Stimulated activated CD8-positive, alpha-beta memory T cell treated with anti-CD3 and anti-CD28 coated beads, Interleukin-2, amount 100 ng/mL, for 1 hour (primary cell): Measurements from ENCODE around the gene KCNJ18.
"Not testable (repeated sequence)": the region's sequence is repeated elsewhere in the genome, so short reads cannot be mapped to it uniquely, and the experiment has no call there.

Experiments
- DNase-seq, 2 donors: peaks; one replicate each; pipeline ENCODE4 v3.0.0-alpha.2; 2020; ENCODE audit warnings: low read depth in 2 of 2

The KCNJ18 gene

DNA sequence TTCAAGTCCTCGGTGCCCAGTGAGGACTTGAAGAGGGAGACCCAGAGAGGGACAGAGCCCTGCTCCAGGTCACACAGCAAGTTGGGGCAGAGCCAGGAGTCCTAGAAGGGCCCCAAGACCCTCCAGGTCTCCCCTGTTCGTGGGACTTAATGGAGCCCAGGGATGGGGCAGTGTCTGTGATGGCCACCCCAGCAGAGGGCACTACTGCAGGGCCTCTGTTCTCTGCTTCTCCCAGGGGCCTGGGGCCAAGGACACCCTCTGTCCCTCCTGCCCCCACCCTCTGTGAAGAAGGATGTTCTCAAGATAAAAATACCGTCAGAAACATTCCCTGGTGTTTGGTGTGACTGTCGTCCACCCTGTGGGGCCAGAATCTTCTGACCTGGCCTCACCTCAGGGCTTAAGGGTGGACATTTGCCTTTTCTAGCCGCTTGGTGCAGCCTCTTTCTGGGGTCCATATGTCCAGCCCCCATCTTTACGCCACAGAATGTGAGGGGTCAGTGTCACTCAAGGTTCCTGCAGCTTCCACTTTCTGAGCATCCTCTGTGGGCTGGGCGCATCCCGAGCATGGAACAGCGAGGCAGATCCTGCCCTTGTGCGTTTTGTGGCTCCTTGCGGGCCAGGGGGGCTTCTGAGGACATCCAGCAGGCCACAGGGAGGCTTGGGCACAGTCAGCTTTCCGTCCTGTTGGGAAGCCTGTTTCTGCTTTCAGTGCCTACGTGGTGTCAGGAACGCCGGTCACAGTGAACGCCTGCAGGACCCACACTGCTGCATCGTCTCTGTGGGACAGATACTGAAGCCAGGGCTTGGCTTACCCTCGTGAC lies at the start of gene KCNJ18:
Gene KCNJ18, plus strand, starts transcription at position 641 of the 821 bp plus-strand sequence. CDS start 10,264 bp downstream, outside the sequence.
- not testable (repeated sequence) for DNase-seq

DNA sequence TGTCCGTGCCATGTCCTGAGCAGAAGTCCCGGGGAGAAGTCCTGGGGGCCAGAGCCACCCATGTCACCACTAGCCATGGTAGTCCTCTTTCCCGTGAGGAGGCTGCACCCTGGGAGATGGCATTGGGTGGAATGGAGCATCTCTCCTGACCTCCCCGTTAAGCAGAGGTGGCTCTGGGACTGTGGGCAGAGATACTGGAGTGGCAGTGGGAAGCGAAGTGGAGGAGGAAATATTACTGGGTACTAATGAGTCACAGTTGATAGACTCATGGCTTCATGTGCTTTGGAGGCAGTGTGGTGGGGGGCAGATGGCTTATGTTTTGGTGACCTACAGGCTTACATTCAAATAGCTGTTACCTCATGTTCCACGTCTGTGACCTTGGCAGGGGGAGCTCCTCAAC lies 44.2 kb upstream of the KCNJ18 start:
- DNase-seq: not testable (repeated sequence)

DNA sequence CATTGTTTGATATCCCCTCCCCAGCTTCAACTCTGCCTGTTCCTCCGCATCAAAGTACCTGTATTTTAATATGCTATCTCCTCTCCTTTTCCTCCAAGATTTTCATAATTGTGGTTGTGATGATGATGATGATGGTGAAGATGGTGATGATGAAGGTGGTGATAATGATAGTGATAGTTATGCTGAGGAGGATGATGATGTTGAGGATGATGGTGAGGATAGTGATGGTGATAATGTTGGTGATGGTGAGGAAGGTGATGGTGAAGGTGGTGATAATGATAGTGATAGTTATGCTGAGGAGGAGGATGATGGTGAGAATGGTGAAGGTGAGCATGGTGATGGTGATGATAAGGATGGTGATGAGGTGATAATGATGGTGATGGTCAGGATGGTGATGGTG lies 42.3 kb upstream of the KCNJ18 start:
- not testable (repeated sequence) for DNase-seq

DNA sequence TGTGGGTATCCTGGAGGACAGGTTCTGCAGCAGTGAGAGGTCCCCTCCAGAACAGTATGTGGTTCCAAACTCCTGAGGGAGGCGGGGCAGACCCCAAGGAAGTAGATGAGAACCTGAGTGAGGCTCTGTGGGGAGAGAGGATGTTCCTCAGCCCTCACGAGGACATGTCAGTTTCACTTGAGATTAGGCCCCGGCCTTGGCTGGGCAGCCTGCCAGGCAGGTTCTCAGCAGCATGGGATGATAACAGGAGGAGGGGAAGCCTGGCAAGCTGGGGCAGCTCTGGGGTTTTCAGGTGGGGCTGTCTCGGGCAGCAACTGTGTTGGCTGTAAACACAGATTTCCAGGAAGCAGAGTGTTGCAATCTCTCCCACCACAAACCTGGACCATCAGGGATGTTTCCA lies 40.3 kb upstream of the KCNJ18 start:
- not testable (repeated sequence) for DNase-seq

DNA sequence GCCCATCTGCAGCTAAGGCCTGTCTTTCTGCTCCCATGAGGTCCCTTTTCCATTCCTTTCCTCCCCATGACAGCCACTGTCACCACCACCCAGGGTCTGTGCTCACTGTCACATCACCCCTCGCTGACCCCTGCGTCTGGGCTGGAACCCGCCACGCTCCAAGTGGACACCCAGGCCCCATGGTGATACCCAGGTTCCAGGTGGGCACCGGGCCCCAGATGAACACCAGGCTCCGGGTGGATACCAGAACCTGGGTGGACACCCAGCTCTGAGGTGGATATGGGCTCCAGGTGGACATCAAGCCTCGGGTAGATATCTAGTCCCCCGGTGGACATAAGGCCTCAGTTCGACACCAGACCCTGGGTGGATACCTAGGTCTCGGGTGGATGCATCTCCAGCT lies 39.1 kb upstream of the KCNJ18 start:
- not testable (repeated sequence) for DNase-seq

DNA sequence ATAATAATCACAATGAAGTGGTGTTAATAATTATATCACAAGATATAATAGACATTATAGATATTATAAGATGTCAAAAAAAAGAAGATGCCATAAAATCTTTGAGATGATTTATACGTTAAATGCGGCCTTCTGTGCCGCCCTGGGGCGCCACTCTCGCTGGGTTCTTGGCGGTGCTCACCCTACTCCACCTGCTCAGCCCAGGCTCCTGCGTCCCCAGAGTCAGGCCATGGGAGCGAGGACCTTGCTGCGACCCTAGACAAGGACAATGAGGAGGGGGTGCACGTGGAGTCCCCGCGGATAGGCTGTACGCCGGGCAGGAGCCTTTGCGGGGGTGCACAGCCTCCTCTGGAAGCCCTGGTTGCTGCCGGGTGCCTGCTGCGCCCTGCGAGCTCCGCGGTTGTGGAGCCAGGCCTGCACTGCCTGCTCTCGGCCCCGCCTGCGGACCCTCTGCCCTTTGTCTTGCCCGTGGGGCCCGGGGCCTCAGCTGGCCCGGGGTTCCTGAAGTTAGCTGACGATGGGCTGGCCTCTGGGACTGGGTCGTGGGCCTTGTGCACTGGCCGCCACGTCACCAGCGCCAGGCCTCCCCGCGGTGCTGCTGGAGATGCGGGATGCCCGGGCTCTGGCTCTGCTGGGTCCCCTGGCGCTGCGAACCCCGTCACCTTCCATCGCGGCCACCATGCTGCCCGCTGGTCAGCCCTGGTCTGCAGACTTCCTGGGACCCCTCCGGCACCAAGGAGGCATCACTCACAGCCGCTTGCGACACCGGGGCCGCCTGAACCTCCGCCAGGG lies 35.6 kb upstream of the KCNJ18 start:
- DNase-seq: not testable (repeated sequence)

DNA sequence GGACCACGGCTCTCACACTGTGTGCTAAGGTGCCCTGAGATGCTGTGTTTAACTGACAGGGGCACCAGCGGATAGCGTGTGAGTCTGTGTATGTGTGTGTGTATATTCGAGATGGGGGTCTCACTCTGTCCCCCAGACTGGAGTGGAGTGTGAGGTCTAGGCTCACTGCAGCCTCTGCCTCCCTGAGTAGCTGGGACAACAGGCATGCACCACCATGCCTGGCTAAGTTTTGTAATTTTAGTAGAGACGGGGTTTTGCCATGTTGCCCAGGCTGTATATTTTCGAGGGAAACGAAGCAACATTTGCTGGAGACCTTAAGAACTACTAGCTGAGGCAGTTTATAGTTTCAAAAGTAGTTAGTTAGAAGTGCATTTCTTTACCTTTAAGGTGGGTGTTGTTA lies 32.7 kb upstream of the KCNJ18 start:
- not testable (repeated sequence) for DNase-seq

DNA sequence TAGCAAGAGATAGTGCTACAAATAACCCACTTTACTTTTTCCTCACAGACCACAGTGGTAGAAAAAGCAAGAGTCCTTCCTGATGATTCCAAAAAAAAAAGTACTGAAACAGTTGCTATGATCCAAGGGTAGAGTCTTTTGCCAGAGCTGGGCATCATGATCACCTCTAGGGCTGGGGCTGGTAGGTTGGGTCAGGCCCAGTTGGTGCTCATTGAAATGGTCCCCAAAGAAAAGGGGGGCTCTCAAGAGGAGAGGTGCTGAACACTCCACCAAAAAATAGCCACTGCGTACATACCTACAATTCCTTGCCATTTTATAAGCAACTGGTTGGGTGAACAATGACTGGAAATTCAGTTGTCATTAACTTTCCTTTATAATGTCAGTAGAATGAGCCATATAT lies 30.9 kb upstream of the KCNJ18 start:
- not testable (repeated sequence) for DNase-seq

DNA sequence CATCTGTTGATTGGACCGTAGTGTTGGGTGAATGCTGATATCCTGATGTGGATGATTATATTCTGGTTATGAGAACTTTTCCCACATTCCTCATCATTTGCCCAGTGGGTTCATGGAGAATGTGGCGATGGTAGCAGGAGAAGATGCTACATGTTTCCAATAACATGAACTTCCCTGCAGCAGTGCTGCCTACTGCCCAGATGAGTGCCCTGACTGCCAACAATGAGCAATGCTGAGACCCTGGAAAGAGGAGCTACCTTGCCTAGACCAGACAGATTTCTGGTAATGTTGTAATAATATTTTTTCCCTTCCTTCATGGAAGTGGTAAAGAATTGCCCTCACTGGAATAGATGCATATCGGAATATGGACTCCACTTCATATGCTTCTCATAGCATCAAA lies 29.2 kb upstream of the KCNJ18 start:
- DNase-seq: not testable (repeated sequence)

DNA sequence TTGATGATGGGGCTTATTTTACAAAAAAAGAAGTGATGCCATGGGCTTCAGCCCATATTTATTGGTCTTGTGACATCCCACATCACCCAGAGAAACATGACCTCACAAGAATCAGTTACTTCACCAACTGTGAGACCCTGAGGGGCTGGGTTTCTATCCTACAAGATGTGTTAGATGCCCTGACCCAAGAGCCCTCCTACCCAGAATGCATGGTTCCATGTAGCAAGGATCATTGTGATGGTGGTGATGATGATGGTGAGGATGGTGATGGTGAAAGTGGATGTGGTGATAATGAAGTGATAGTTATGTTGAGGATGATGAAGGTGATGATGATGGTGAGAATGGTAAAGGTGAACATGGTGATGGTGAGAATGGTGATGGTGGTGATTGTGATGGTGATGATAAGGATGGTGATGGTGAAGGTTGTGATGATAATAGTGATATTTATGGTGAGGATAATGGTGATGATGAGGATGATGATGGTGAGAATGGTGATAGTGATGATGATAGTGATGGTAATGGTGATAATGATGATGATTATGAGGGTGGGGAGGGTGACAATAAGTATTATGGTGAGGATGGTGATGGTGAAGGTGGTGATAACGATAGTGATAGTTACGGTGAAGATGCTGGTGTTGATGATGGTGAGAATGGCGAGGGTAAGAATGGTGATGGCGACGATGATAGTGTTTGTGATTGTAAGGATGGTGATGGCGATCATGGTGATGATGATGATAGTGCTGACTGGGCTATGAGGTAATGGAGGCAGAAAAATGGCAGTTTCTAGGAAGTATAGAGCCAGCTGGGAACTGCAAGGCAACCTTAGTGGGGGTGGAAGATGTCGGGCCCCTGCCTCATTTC lies 28.5 kb upstream of the KCNJ18 start:
- not testable (repeated sequence) for DNase-seq

DNA sequence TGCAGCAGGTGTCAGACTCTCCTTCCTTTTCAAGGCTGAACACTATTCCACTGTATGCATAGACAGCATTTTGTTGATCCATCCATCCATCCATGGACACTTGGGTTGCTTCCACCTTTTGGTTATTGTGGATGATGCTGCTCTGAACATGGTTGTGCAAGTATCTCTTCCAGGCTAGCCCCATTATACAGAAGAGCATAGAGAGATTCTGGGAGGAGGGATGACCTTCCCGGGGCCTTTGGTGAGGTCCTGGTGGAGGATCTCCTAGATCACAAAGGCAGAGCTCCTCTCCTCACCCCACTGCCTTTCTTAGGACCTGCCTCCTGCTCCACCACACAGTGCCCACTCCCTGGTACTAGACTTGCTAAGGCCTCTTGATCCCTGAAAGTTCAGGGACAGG lies 27.2 kb upstream of the KCNJ18 start:
- not testable (repeated sequence) for DNase-seq

DNA sequence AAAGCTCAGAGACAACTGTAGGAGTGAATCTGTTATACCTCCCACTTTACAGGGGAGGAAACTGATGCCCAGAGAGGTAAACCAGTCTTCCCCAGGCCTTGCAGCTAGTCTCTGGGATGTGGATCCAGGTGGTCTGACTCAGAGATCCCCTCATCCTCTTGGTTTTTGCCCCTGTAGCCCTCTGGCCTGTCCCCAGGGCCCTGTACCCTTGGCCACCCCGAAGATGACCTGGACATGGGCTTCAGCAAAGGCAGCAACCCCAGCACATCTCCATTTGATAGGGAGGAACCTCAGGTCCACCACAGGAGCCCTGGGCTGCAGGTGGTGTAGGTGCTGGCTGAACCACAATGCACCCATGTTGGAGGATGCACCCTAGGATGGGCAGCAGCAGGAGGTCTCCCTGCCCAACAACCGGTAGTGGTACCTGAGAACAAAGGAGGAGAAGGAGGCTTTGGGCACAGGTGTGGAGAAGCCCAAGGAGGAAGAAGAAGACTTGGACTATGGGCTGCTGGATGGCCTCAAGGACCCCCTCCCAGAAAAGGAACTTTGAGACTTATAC lies 26.3 kb upstream of the KCNJ18 start:
- DNase-seq: not testable (repeated sequence)

DNA sequence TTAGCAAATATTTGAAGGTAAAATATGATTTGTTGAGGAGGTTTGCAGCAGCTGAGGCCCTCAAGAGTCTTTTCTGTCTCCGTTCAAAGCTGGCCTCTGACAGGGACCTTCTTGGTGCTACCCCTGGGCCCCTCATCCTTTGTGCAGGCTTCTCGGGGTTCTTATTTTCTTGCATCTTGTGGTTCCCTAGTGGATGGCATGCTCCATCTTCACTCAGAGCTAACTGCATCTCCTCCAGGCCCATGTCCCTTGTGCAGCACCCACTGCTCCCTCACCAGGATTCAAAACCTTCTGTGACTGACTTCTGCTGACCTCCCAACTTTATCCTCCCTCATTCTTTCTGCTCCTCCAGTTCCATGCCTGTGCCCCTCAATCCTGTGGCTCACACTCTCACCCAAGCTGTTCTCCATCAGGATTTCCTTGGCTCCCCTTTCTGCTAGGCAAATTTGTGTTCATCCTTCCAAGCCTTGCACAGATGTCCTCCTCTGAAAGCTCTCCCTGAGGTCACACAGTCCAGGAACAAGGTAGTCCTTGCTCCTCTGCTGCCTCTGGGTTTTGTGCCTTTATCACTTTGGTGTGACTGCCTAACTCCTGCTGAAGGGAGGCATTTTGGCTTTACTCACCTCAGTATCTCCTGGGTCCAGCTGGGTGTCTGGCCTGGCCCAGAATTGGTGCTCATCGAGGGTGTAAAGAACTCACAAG lies 25.5 kb upstream of the KCNJ18 start:
- DNase-seq: not testable (repeated sequence)

DNA sequence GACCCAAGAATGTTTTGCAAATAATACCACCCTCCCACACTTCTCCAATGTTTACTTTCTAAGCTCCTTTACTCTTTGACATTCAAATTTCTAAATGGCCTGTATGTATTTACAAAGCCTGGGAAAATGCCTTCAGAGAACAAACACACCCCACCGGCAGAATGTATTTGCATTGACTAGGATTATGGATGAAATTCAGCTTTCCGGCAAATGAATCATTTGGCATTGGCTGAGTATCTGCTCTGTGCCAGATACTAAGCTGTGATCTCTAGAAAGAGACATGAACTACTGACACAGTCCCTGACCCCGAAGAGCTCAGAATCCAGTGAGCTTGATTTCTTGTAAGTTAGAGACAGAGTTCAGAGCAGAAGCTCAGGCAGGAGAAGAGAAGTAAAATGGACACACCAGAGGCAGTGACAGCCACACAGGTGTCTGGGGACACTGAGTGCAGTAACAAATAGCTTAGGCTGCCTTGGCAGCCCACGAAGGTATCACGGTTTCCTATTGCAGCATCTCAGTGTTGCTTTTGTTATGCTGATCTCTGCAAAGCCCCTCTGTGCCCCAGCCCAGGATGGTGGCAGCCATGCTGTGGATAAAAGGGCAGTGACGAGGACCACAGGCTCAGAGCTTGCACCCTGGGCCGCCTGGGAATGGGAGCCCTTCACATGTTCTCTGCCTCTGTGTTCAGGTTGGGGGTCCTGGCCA lies 24.8 kb upstream of the KCNJ18 start:
- not testable (repeated sequence) for DNase-seq

DNA sequence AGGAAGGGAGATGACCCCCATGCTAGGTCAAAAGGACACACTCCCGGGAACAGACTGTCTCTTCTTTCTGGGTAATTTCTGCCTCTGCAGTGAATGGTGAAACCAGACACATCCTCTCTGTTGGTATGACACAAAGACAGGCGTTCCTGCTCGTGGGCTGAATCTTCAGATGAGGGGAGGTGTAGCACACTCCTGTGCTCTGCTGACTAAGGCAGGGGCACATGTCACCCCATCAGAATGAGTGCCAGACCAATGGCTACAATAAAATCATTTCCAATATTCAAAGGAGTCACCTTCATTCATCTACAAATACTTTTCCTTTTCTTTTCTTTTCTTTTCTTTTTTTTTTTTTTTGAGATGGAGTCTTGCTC lies 24.2 kb upstream of the KCNJ18 start:
- DNase-seq: not testable (repeated sequence)

DNA sequence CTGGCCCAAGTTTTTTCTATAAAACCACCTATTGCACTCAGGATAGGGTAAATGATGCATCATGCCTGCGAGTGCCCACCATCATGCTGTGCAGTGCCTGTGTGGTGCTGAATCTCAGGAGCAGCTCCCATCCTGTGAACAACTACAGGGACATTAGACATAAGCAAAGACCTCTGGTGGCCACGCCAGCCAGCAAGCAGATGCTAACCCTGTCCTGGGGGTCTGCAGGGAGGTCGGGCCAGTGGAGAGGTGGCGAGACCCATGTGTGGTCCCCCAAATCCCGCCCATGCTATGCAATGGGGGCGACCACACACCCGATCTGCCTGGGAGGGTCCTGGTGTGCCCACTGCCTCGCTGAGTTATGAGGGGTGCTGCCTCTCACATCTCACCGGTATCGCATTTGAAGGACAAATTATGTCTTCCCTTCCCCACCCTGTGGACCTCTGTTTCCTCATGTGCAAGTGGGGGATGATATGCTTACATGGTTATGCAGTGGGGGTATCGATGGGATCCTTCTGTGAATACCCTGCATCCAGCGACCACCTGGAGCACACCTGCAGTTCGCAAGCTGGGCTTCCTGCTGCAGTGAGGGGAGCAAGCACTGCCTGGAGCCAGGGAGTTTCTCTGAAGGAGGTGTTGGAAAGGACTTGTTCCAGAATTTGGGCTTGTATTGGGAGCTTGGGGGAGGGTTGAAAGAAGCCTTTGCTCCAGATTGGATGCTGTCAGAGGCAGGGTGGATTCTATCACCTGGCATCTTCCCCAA lies 23.4 kb upstream of the KCNJ18 start:
- DNase-seq: not testable (repeated sequence)

DNA sequence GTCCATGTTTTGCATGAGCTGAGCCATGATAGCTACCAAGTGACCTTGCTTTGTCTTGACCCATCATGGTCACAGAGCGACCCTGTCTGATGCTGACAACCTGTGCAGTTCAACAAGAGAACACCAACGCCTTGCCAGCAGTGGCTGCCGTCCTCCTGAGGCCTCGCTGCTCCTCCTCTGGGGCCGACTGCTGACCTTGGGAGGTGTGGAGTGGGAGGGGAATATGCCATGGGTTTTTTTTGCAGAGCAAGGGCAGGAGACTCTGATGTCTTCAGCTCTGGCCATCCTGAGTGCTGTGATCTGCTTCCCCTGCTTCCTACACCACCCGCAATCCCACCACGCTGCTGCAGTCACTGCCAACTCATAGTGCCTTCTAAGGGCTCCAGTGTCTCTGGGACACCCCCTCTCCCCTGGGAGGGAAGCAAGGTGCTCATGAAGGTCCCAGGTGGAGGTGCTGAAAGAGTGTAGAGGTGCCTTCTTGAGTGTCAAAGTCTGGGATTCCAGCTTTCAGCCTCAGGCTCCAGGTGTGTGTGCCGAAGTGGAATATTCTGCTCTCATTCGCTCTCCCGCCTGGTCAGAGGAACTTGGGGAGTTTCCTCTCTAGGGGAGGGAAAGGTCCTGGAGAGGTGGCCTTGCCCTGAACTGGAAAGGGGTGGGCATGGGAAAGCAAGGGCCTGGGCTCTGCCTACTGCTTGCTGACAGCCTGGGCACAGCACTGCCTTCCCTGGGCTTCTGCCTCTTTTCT lies 22.5 kb upstream of the KCNJ18 start:
- DNase-seq: not testable (repeated sequence)

DNA sequence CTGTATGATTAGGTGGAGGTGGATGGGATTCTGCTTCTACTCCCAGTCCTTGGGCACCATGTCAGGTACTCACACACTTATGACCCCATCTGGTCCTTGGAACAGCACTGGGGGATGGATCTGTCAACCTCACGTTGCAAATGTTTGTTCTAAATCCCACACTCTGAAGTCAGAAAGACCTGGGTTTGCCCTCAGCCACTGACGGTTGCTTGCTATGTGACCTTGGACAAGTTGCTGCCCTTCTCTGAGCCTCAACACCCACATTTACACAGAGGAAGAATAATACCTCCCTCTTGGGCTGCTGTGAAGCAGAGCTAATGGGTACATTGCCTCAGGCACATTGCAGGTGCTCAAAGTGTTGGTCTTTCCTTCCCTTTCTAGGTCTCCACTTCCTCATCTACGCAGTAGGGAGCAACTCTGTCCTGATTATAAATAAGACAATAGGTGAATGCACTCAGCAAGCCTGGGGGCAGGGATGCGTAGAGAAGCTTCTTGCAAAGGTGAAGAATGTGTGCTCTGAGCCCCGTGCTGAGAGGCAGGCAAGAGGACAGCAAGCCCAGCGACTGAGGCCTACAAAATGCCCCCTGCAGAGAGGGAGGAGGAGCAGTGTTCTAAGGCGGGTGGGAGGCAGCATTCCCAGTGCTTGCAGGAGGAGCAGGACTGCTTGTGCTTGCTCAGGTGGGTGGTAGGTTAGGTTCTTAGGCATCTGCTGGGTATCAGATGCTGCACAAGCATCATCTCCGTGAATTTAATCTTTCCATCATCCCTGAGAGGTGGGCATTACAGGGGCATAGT lies 21.8 kb upstream of the KCNJ18 start:
- not testable (repeated sequence) for DNase-seq
